Panc1 (cell line): ENCODE results near the gene NAT16. TPM values are rescaled to one million over a fixed set of nuclear protein-coding genes. Genes with fewer than 3 reads are reported as not detected.

Experiments
- ATAC-seq: fragments of 200-7000 bp; cut with Tn5 transposase; 2 replicates; pipeline ENCODE4 v1.9.1; 2020; ENCODE audit warnings: mild to moderate bottlenecking, moderate library complexity
- BruUV-seq: library from RNA; stranded (reverse); fragments of 400-500 nt; replicated peaks from 2 replicates; lab custom pipeline; 2021; lab: Mats Ljungman, UMichigan
- CTCF ChIA-PET: fragments of 300-600 bp; sonication (Branson Sonifier 250); formaldehyde crosslinking; loops from one replicate; lab custom pipeline; 2022; ENCODE audit warnings: antibody characterized with exemption; lab: Charles Lee
- POLR2A ChIA-PET: fragments of 300-600 bp; sonication (Branson Sonifier 250); formaldehyde crosslinking; loops from one replicate; lab custom pipeline; 2022; ENCODE audit warnings: antibody characterized with exemption; lab: Charles Lee
- DNase-seq: peaks from one replicate; pipeline ENCODE4 v3.0.0-alpha.2; 2010; ENCODE audit warnings: low read depth, low spot score
- H3K27ac ChIP-seq: 2 replicates; pipeline ENCODE4 v1.5.1; 2011; ENCODE audit warnings: mild to moderate bottlenecking, low read length, inconsistent platforms
- H3K27me3 ChIP-seq: fragments of 200-500 bp; sonication (Bioruptor generic); 2 replicates; pipeline ENCODE4 v1.6.0; 2014; ENCODE audit warnings: low read length, inconsistent platforms; ENCODE audit not compliant: control insufficient read depth, insufficient read depth
- H3K36me3 ChIP-seq: fragments of 200-500 bp; sonication (Bioruptor generic); 2 replicates; pipeline ENCODE4 v1.5.1; 2014; ENCODE audit warnings: inconsistent platforms, mild to moderate bottlenecking, low read length, moderate library complexity; ENCODE audit not compliant: control insufficient read depth, insufficient read depth
- H3K4me1 ChIP-seq: 2 replicates; pipeline ENCODE4 v1.5.1; 2011; ENCODE audit warnings: inconsistent platforms, mild to moderate bottlenecking, low read length, moderate library complexity; ENCODE audit not compliant: control insufficient read depth, insufficient read depth
- H3K4me3 ChIP-seq, 2 experiments: 2 replicates each; pipeline ENCODE4 v1.5.1; 2011 to 2012; ENCODE audit warnings: low read depth in 2 of 2, low read length in 2 of 2, mild to moderate bottlenecking in 2 of 2, inconsistent platforms in 1 of 2, moderate library complexity in 1 of 2
- H3K9me3 ChIP-seq: fragments of 200-500 bp; sonication (Bioruptor generic); 2 replicates; pipeline ENCODE4 v1.5.1; 2014; ENCODE audit warnings: low read depth, mild to moderate bottlenecking, inconsistent platforms, low read length, moderate library complexity; ENCODE audit not compliant: control insufficient read depth, insufficient read depth
- CTCF ChIP-seq: fragments of 450-650 bp; IDR thresholded peaks from 2 replicates; pipeline ENCODE4 v1.5.1; 2017; ENCODE audit warnings: mild to moderate bottlenecking
- POLR2AphosphoS5 ChIP-seq: IDR thresholded peaks from 2 replicates; pipeline ENCODE4 v1.6.1; 2012; ENCODE audit warnings: mild to moderate bottlenecking, low read depth, low read length, moderate library complexity
- REST ChIP-seq, 2 experiments: IDR thresholded peaks; 2 replicates each; pipeline ENCODE4 v1.6.1; 2011 to 2012; ENCODE audit warnings: low read depth in 2 of 2, control low read depth in 1 of 2, low read length in 1 of 2, mild to moderate bottlenecking in 1 of 2, moderate library complexity in 1 of 2; ENCODE audit not compliant: insufficient read depth in 1 of 2
- SIN3A ChIP-seq: IDR thresholded peaks from 2 replicates; pipeline ENCODE4 v1.6.1; 2012; ENCODE audit warnings: low read depth, mild to moderate bottlenecking, low read length, moderate library complexity, borderline replicate concordance; ENCODE audit not compliant: insufficient read depth
- TCF7L2 ChIP-seq: IDR thresholded peaks from 2 replicates; pipeline ENCODE4 v1.6.1; 2011; ENCODE audit warnings: mild to moderate bottlenecking, low read depth, low read length, inconsistent platforms
- in situ Hi-C: cut with HindIII; loops from 2 replicates; pipeline ENCODE4 v1.10.0; 2016; ENCODE audit warnings: low sequenced_read_pairs, low pct_unique_long_range_greater_than_20kb
- intact Hi-C: fragments of 100-400 bp; cut with micrococcal nuclease; formaldehyde crosslinking; loops from one replicate; pipeline ENCODE4 v1.10.0; 2022; ENCODE audit not compliant: unreplicated experiment
- total RNA-seq: library from RNA; stranded (reverse); gene quantifications from one replicate; pipeline ENCODE4 v1.2.1, GENCODE V29; 2021; ENCODE audit not compliant: unreplicated experiment

Gene NAT16
- total RNA-seq, 1 experiment from 2014 or later: 0.15 TPM

- in situ Hi-C loops: no loop called here
- no peak for DNase-seq
- no TSS peak for BruUV-seq
- TF ChIP-seq CTCF (no peak), REST (IDR thresholded peaks at IDR 0.05; ENCODE audit: insufficient read depth in 1 of 2, low read depth in 2 of 2, low read length in 1 of 2) (no peak), POLR2AphosphoS5 (no peak), TCF7L2 (no peak), SIN3A (no peak)
- Histone ChIP-seq H3K27me3 (no peaks in the 10 kb centered on the region), H3K9me3 (no peaks in the 10 kb centered on the region), H3K4me1 (peaks cover 5% of the 10 kb centered on the region; the same call in 1 of the 2 replicates), H3K27ac (no peak overlapping the region), H3K4me3 (no peak overlapping the region), H3K36me3 (no peaks in the 10 kb centered on the region)
- ChIA-PET POLR2A (no interaction called here), CTCF (no interaction called here)
- no peak for ATAC-seq
- intact Hi-C loops: no loop called here
Observed at GRCh38 chr7:101210143-101210542, 30.1 kb upstream of the NAT16 start.

GRCh38 chr7:101208794-101209193 lies 28.7 kb upstream of the NAT16 start:
- Histone ChIP-seq H3K4me1 (no peaks in the 10 kb centered on the region), H3K36me3 (no peaks in the 10 kb centered on the region), H3K9me3 (no peaks in the 10 kb centered on the region), H3K27me3 (no peaks in the 10 kb centered on the region), H3K4me3 (no peak overlapping the region), H3K27ac (no peak overlapping the region)
- TF ChIP-seq POLR2AphosphoS5 (no peak), CTCF (no peak), REST (IDR thresholded peaks at IDR 0.05; ENCODE audit: insufficient read depth in 1 of 2, low read depth in 2 of 2, low read length in 1 of 2) (no peak), SIN3A (no peak), TCF7L2 (no peak)
- no TSS peak for BruUV-seq
- ChIA-PET CTCF (interaction anchor here (0.7 kb wide), 1 partner anchor 50 kb away, joined by 7 read pairs; no protein-coding TSS in a partner anchor), POLR2A (no interaction called here)
- in situ Hi-C loops (no loop called here), intact Hi-C loops (no loop called here)
- no peak for ATAC-seq
- no peak for DNase-seq
